ENCODE measurements around the gene ATP8B3.

The ATP8B3 gene

DNA sequence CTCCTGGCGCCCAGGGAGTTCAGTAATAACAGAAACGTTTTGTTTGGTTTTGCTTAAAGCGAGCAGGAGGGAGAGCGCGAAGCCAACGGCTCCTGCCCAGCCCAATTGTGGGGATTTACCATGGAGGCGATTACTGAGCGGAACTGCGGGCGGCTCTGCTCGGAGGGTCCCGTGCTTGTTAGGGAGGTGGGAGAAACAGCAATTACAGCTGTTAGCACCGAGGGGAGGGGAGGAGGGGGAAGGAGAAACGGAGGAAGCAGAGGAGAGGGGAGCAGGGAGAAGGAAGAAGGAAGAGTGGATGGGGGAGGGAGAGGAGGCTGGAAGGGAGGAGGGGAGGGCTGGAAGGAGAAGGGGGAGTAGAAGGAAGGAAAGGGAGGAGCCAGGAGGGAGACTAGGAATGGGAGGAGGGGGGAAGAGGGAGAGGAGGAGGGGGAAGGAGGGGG is 66.5 kb downstream of the ATP8B3 start:
- H3K27me3 ChIP-seq (ENCODE audit: low read length): no peaks in the 10 kb centered on the region
- H2AFZ ChIP-seq (ENCODE audit: low read depth, low read length, severe bottlenecking): no peak overlapping the region
- no peak overlapping the region for H3K27ac ChIP-seq (ENCODE audit: low read depth, low read length)
- TF ChIP-seq, protein P1, sequence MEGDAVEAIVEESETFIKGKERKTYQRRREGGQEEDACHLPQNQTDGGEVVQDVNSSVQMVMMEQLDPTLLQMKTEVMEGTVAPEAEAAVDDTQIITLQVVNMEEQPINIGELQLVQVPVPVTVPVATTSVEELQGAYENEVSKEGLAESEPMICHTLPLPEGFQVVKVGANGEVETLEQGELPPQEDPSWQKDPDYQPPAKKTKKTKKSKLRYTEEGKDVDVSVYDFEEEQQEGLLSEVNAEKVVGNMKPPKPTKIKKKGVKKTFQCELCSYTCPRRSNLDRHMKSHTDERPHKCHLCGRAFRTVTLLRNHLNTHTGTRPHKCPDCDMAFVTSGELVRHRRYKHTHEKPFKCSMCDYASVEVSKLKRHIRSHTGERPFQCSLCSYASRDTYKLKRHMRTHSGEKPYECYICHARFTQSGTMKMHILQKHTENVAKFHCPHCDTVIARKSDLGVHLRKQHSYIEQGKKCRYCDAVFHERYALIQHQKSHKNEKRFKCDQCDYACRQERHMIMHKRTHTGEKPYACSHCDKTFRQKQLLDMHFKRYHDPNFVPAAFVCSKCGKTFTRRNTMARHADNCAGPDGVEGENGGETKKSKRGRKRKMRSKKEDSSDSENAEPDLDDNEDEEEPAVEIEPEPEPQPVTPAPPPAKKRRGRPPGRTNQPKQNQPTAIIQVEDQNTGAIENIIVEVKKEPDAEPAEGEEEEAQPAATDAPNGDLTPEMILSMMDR (IDR thresholded peaks at IDR 0.05; ENCODE audit: insufficient read depth, low read length, poor library complexity, severe bottlenecking): no peak
- no peak for TF ChIP-seq EZH2phosphoT487 (conservative IDR thresholded peaks at IDR 0.05; ENCODE audit: low read length)
- H3K9me2 ChIP-seq (replicated peaks; ENCODE audit: insufficient read depth, low read length): no peaks in the 10 kb centered on the region
- H4K20me1 ChIP-seq (ENCODE audit: low read depth, low read length): no peaks in the 10 kb centered on the region
- H3K9me3 ChIP-seq (ENCODE audit: insufficient read depth, low read length): no peaks in the 10 kb centered on the region
- H3K4me3 ChIP-seq (ENCODE audit: insufficient read depth, low read length, poor library complexity, severe bottlenecking): no peak overlapping the region
- H3K36me3 ChIP-seq (ENCODE audit: low read length): no peaks in the 10 kb centered on the region
- H3K4me2 ChIP-seq (ENCODE audit: low read depth, low read length, poor library complexity, severe bottlenecking): no peak overlapping the region
- no peaks in the 10 kb centered on the region for H3F3A ChIP-seq (ENCODE audit: insufficient read depth)
- no peak overlapping the region for H3K9ac ChIP-seq (ENCODE audit: low read length)
- no peaks in the 10 kb centered on the region for H3K79me2 ChIP-seq (ENCODE audit: insufficient read depth, low read length)

DNA sequence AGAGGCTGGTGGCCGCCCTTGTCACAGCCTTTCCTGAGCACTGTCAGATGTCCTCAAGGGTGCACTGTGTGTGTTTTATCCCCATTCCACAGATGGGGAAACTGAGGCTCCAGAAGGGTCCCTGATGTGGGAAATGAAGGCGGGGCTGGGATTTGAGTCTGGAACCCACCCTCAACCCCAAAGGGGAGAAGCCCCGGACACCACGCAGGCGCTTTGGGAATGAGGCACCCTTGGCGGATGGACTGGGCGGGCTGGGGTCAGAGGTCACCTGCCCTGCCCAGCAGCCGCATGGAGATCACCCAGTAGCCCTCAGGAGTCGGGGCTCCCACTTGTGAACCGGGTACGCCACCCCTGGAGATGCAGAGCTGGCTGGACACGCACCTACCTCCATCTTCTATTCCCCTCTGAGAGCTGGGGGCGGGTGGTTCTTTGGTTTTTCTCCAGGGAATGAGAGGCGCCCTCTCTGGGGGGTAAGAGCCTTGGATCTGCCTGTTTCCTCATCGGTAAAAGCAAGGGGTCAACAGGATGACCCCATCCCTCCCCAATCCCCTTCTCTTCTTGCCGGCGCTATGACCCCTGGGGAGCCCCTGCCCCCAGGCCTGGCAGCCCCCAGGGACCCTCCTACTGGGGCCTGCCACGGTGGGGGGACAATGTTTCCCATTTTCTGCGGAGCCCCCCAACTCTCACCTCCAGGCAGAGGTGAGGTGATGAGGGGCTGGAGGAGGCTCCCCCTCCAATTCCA is 67.1 kb downstream of the ATP8B3 start:
- Histone ChIP-seq H2AFZ (ENCODE audit: low read depth, low read length, severe bottlenecking) (no peak overlapping the region), H3K9ac (ENCODE audit: low read length) (no peak overlapping the region), H3K79me2 (ENCODE audit: insufficient read depth, low read length) (no peaks in the 10 kb centered on the region), H3K36me3 (ENCODE audit: low read length) (no peaks in the 10 kb centered on the region), H4K20me1 (ENCODE audit: low read depth, low read length) (no peaks in the 10 kb centered on the region), H3F3A (ENCODE audit: insufficient read depth) (no peaks in the 10 kb centered on the region), H3K4me2 (ENCODE audit: low read depth, low read length, poor library complexity, severe bottlenecking) (no peak overlapping the region), H3K4me3 (ENCODE audit: insufficient read depth, low read length, poor library complexity, severe bottlenecking) (no peak overlapping the region), H3K9me2 (replicated peaks; ENCODE audit: insufficient read depth, low read length) (no peaks in the 10 kb centered on the region), H3K27ac (ENCODE audit: low read depth, low read length) (no peak overlapping the region), H3K9me3 (ENCODE audit: insufficient read depth, low read length) (no peaks in the 10 kb centered on the region), H3K27me3 (ENCODE audit: low read length) (no peaks in the 10 kb centered on the region)
- no peak for TF ChIP-seq EZH2phosphoT487 (conservative IDR thresholded peaks at IDR 0.05; ENCODE audit: low read length)
- TF ChIP-seq, protein P1 (IDR thresholded peaks at IDR 0.05; ENCODE audit: insufficient read depth, low read length, poor library complexity, severe bottlenecking): no peak

DNA sequence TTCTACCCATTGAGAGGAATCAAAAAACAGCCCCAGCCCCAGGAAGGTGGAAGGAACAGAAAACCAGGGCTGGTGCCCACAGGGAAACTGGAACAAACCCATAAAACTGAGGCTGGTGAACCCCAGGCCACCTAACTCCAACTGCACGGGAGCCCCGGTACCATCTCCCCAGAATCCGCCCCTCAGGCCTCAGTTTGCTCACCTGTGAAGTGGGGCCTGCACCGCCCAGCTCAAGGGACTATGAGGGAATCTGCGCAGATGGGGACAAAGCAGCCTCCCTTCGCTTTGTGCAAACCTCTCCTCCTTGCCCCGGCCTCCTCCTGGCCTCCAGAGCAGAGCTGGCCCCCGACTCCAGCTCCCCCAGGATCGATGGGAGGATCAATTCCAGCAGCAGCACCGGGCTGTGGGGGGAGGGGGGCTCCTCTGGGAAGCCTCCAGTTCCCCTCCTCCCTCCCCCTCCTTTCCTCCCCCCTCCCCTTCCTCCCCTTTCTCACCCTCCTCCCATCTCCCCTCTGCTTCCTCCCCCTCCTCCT is 67.9 kb downstream of the ATP8B3 start:
- no peaks in the 10 kb centered on the region for H3K27me3 ChIP-seq (ENCODE audit: low read length)
- TF ChIP-seq EZH2phosphoT487 (conservative IDR thresholded peaks at IDR 0.05; ENCODE audit: low read length): no peak
- TF ChIP-seq, protein P1 (IDR thresholded peaks at IDR 0.05; ENCODE audit: insufficient read depth, low read length, poor library complexity, severe bottlenecking): no peak
- H3K27ac ChIP-seq (ENCODE audit: low read depth, low read length): no peak overlapping the region
- H3F3A ChIP-seq (ENCODE audit: insufficient read depth): no peaks in the 10 kb centered on the region
- H3K9ac ChIP-seq (ENCODE audit: low read length): no peak overlapping the region
- H3K36me3 ChIP-seq (ENCODE audit: low read length): no peaks in the 10 kb centered on the region
- H3K9me3 ChIP-seq (ENCODE audit: insufficient read depth, low read length): no peaks in the 10 kb centered on the region
- H3K9me2 ChIP-seq (replicated peaks; ENCODE audit: insufficient read depth, low read length): no peaks in the 10 kb centered on the region
- no peak overlapping the region for H3K4me2 ChIP-seq (ENCODE audit: low read depth, low read length, poor library complexity, severe bottlenecking)
- H4K20me1 ChIP-seq (ENCODE audit: low read depth, low read length): no peaks in the 10 kb centered on the region
- H3K79me2 ChIP-seq (ENCODE audit: insufficient read depth, low read length): no peaks in the 10 kb centered on the region
- no peak overlapping the region for H2AFZ ChIP-seq (ENCODE audit: low read depth, low read length, severe bottlenecking)
- no peak overlapping the region for H3K4me3 ChIP-seq (ENCODE audit: insufficient read depth, low read length, poor library complexity, severe bottlenecking)

All from SU-DHL-6 (cell line).